HG02763 (cell line): ENCODE results near the gene RS1.

ENCODE experiments used
- ATAC-seq: cut with Tn5 transposase; IDR thresholded peaks from one replicate; pipeline ENCODE4 v1.9.1; 2021; ENCODE audit warnings: mild to moderate bottlenecking, moderate library complexity; ENCODE audit not compliant: unreplicated experiment

RS1 gene

DNA sequence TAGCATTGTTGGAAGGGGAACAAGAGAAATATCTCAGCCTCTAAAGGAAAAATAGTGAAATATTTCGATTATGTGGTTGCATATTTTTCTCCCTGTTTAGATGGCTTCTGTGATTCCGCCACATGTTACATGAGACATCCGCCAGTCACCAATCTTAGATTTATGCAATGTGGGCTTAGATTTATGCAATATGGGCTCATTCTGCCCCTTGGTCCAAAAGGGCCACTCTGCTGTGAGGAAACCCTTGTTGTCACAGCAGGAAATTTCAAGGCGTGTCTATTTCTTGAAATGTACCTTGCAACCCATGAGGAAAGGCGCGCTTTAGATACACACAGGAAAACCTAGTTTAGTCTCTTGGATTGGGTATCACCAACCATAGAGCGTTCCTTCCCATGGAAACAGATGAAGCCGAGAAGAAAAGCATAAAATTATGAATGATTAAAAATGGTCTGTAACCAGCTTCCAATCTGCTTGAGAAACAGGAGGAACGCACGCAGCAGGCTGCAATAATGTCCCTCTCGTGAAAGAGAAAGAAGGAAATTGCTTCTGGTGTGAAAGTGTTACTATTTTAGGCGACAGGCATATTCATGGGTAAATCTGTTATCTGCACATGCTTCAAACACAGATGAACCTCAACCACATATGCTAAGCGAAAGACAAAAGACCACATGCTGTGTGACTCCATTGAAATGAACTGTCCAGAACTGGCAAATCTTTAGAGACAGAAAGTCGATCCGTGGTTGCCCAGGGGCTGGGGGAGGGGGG lies 3.7 kb downstream of the RS1 start:
- ATAC-seq = no peak

- ATAC-seq = no peak
Measured at GRCh38 chrX:18666614-18667013, 5.3 kb downstream of the RS1 start.

DNA sequence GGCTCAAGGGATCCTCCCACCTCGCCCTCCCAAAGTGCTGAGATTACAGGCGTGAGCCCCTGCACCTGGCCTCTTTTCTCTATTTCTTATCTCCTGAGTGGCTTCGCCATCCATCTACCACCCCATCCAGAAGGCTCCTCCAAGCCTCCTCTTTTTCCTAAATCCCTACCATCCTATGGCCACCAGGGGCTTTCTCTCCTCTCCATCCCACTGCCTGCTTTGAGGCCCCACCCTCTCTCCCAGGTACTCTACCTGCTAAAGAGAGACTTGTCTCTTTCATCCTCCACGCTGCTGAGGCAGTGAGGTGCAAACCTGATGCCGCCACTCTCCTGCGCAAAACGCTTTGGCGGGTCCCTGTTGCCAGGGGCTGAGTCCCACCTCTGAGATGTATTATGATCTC lies 7.0 kb downstream of the RS1 start:
- ATAC-seq = no peak

DNA sequence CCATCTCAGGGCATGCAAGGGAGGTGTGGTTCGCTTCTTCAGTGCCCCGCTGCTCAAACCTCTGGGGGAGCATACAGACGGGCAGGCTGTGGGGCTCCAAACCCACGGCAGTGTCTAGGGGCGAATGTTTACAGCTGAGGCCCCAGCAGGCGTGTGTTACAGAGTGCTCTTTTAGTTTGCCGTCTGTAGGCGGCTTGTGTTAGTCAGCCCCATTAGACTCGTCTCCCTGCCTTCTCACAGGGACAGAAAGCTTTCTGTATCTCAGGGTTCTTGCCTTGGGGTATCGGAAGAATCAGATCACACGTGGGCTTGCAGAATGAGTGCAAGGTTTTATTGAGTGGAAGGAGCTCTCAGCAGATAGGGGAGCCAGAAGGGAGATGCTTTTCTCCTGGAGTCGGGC lies 10.6 kb downstream of the RS1 start:
- ATAC-seq = no peak

GRCh38 chrX:18654875-18655836 lies 16.8 kb downstream of the RS1 start:
- ATAC-seq = no peak

DNA sequence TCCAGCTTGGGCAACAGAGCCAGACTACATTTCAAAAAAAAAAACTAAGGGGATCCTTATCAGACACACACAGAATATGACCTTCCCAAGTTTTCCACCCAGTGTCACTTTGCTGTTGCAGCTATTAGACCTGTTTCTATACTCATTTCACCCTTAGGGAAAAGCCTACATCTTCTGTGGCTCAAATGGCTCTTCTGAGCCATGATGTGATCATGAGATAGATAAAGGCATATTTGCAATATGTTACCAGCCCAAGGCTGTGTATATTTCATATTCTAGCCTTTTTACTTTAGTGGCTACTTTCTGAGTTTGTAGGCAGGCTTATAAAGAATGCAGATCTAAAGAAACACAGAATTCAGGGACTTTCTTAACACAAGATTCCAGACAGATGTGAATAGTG lies 19.3 kb downstream of the RS1 start:
- ATAC-seq = no peak

DNA sequence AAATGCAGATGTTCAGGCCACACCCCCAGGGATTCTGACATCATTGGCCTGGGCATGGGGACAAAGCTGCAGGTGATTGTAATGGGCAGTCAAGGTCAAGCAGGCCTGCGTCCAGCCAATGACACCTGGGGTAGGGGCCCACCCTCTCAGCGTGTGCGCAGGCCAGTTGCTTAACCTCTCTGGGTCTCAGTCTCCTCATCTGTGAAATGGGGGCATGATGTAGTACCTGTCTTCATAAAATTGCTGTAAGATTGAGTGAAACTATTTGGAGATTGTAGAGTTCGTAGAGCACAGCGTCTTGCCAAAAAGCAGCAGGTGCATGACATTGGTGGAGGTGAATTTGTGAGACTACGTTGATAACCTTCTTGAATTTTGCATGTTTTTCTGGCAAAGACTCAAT lies 21.2 kb downstream of the RS1 start:
- ATAC-seq = no peak

DNA sequence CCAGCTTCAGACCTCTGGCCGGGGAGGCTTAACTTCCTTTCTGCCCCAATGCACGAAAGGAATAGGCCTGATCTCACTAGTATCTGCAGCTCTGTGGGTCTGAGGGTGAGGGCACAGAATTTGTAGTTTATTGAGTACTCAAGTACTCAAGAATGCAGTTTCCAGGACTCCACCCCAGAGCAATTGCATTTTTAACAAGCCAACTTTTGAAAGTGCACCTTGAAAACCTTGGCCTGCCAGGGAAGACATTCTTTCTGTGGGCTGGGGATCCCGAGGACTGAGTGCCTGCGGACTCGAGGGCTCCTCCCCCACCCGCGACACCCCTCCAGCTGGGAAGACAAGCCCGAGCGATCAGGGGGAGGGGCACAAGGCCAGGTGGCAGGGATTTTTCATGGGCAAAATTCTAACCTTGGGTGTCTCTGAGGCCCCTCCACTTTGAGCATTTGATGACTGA lies 22.4 kb downstream of the RS1 start:
- no peak for ATAC-seq

DNA sequence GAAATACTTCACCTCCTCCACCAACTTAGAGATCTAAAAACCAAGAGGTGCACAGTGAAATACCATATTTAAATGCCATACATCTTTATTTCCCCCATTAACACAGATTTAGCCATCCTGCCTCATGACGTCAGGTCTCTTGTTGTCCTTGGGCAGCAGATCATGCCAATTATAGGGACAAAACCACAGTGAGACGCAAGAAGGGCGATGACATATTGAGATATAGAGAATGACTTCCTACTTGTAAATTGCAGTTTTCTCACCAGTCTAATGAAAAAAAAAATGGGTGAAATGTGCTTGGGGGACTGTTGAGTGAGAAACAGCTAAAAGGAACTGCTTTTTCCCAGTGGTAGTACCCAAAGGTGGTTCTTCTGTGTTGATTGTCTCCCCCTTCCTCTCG lies 24.3 kb downstream of the RS1 start:
- ATAC-seq = no peak

- ATAC-seq = no peak
Measured at GRCh38 chrX:18643853-18644252, 28.1 kb downstream of the RS1 start.

DNA sequence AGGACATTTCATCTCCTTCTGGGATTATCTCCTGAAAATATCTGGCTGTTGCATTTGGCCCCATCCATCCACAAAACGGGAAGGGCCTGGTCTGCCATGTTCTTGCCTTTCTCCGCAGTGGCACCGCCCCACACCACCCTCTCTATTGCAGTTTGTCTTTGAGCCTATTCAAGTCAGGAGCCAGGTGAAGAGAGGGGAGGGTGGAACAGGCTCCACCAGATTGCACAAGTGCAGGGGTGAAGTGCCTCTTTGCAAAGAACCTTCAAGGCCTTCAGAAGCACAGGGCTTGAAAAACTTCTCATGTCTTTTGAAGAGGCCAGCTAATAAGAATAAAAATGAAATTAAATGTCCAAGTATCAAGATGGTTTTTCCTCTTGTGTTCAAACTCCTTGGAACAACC lies 28.7 kb downstream of the RS1 start:
- ATAC-seq = no peak

GRCh38 chrX:18640686-18641085 lies 31.2 kb downstream of the RS1 start:
- no peak for ATAC-seq

DNA sequence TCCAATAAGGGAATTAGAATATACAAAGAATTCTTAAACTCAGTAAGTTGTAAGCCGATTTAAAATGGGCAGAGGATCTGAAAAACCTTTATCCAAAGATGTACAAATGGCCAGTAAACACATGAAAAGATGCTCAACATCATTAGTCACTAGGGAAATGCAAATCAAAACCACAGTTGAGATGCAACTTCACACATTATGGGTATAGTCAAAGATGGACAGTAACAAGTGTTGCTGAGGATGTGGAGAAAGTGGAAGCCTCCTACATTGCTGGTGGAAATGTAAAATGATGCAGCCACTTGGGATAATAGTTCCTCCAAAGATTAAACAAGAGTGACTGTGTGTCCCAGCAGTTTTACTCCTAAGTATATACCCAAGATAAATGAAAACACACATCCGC lies 32.6 kb downstream of the RS1 start:
- no peak for ATAC-seq

DNA sequence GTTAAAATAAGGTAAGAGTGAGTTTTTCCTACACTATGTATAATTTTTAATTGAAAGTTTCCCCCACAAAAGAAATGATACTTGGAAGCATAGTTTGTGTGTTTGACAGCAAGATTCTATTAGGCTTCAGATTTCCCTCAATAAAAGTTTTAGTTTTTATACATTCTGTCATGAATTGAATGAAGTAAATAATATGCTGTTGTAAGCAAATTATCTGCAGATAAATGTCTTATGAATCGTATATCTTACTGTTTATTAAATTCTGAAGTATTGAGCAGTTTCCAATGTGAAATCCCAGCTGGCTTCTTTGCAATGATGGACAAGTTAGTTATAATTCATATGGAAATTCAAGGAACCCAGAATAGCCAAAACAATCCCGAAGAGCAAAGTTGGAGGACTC lies 33.5 kb downstream of the RS1 start:
- ATAC-seq = no peak

DNA sequence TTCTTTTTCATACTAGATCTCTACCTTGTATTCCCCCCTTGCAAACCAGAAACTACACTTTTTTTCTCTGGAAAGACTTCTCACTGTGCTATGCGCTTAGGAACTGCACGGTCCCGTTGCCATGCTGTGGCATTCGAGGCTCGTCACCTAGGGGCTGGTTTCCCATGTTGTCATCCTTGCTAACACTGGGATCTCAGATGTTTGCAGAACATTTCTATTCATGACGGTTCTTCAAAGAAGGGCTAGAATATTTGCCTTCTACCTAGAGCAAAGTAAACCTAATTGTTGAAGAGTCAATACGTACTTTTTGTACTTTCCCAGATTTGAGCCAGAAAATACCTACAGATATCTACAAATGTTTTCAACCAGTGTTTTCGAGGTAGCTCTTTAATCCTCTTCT lies 41.0 kb downstream of the RS1 start:
- no peak for ATAC-seq

DNA sequence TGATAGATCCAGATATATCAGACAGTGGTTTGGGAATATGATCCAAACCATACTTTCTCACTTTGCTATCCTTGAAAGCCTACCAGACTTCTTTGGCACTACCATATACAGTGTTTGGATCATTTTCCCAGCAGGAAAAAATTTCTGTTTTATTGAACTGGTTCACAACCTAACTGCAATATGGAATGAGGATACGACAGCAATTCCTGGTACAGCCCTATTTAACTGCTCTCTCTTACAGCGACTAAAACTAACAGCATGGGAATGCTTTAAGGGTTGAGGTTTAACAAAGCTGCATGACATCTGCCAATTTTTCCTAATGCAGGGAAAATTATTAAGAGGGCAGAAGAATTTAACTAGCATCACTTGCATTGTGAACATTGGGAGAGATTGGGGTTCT lies 47.3 kb downstream of the RS1 start:
- no peak for ATAC-seq

DNA sequence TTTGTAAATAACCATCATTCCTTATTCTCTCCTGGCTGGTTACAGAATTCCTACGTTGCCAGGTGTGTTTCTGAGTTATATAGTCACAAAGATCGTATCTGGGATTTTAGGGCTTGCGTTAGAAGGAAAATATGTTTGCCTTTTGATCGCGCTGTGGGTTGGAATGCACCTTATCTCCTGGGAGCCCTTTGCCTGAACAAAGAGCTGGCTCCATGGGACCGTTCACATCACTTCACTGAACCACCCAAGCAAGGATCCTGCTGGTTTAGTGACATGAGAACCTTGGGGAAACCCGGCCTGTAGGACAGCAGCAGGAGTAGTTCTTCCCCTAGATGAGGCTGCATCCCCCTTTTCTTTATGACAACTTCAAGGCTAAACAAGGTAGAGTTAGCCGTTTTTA lies 51.6 kb downstream of the RS1 start:
- ATAC-seq = no peak

GRCh38 chrX:18619288-18619687 lies 52.6 kb downstream of the RS1 start:
- ATAC-seq = no peak

DNA sequence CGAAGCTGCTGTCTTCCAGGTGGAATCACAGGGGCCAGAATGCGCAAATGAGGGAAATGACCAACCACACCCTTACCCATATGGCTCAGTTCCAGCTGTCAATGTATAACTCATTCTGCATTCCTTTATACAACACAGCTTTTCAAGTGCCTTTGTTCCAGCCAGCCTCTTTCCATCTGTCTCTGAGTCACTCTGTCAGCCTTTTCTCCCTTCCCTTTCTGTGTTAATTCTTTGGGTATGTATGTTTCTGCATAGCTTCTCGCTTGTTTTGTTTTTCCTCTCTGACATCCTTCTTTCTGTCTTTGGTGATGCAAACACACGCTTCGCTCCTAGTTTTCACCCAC lies 54.5 kb downstream of the RS1 start:
- no peak for ATAC-seq

- ATAC-seq = no peak
Measured at GRCh38 chrX:18616688-18617406, 55.1 kb downstream of the RS1 start.

DNA sequence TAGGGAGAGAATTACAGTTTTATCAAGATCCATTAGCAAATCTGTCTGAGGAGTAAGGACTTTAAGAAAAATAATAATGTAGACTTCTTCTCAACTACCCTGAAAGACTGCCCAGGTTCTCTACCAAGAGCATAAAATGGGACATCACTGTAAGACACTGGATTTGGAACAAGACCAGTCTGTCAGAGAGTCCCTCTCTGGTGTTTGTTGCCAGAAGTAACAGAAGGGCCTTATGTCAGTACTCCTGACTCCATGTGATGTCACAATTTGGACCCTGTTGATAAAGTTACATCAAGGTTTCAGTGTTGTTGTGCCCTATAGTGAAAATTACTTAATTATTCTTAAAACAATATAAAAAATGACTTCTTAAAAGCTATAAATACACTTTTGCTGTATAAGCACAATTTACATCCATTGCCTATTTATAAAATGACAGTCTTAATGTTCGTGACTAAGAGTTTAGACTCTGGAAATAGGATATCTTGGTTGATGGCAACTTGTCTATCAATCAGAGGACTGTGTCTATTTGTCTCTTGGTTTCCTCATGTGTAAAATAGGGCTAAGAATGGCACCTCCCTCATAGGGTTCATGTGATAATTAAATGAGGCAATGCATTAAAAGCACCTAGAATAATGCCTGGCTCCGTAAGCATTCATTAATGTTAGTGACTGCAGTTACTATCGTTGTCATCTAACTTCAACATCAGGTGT lies 57.8 kb downstream of the RS1 start:
- no peak for ATAC-seq
